Measurements from ENCODE around the gene RPS15.

The RPS15 gene

GRCh38 chr19:1438035-1438932 is at the start of gene RPS15:
RPS15 (plus strand) TSS chr19:1438396; CDS start chr19:1438426, 30 bp downstream.
- DNase-seq, result peak; percentile 89 to 97

GRCh38 chr19:1388637-1389026 is 49.6 kb upstream of the RPS15 start:
- DNase-seq, result no peak

GRCh38 chr19:1389033-1389940 is 48.9 kb upstream of the RPS15 start:
- no peak for DNase-seq

GRCh38 chr19:1390890-1391423 is 47.2 kb upstream of the RPS15 start:
- DNase-seq, result no peak

- DNase-seq, result no peak
These were observed 45.8 kb upstream of the RPS15 start for GRCh38 chr19:1392407-1392806.

- DNase-seq, result no peak
These were observed 45.2 kb upstream of the RPS15 start for GRCh38 chr19:1392939-1393530.

- DNase-seq, result no peak
These were observed 44.4 kb upstream of the RPS15 start for GRCh38 chr19:1393841-1394240.

- DNase-seq, result no peak
These were observed 43.7 kb upstream of the RPS15 start for GRCh38 chr19:1394252-1395193.

GRCh38 chr19:1395194-1396018 is 42.8 kb upstream of the RPS15 start:
- DNase-seq, result no peak

GRCh38 chr19:1396019-1396767 is 42.0 kb upstream of the RPS15 start:
- no peak for DNase-seq

- DNase-seq, result no peak
These were observed 41.2 kb upstream of the RPS15 start for GRCh38 chr19:1396768-1397679.

- no peak for DNase-seq
These were observed 40.4 kb upstream of the RPS15 start for GRCh38 chr19:1397838-1398237.

GRCh38 chr19:1399079-1399478 is 39.1 kb upstream of the RPS15 start:
- no peak for DNase-seq

- DNase-seq, result no peak
These were observed 38.5 kb upstream of the RPS15 start for GRCh38 chr19:1399745-1400144.

- DNase-seq, result no peak
These were observed 37.7 kb upstream of the RPS15 start for GRCh38 chr19:1400281-1401137.

- no peak for DNase-seq
These were observed 36.9 kb upstream of the RPS15 start, which contains the start of gene GAMT for GRCh38 chr19:1401138-1401888. GAMT (minus strand) TSS chr19:1401542; CDS start chr19:1401476, 66 bp downstream.

GRCh38 chr19:1401889-1402217 is 36.3 kb upstream of the RPS15 start:
- no peak for DNase-seq

All from inflammatory macrophage treated with lipopolysaccharide for 1 hour (primary cell).